ENCODE measurements around the gene TMTC2.
A peak's percentile ranks its signal among the peaks of the same experiment; 100 is the strongest.

Gene TMTC2

GRCh38 chr12:83039413-83039812 is 352.7 kb downstream of the TMTC2 start:
- H3K4me2 ChIP-seq (ENCODE audit: low read length): no peak overlapping the region
- H4K91ac ChIP-seq (ENCODE audit: low read depth, low read length): no peak overlapping the region
- H2AK5ac ChIP-seq (ENCODE audit: low read length): no peak overlapping the region
- H2BK120ac ChIP-seq (ENCODE audit: insufficient read depth, low read length, poor library complexity): no peak overlapping the region
- no peaks in the 10 kb centered on the region for H3K36me3 ChIP-seq (ENCODE audit: control insufficient read depth in 1 of 2, insufficient read depth in 2 of 2, low read length in 2 of 2)
- H3K23ac ChIP-seq (ENCODE audit: low read length): no peak overlapping the region
- no peak overlapping the region for H3K14ac ChIP-seq (ENCODE audit: low read length)
- H3K79me1 ChIP-seq (ENCODE audit: low read length): no peaks in the 10 kb centered on the region
- H4K12ac ChIP-seq (ENCODE audit: low read depth, low read length): no peak overlapping the region
- H3K79me2 ChIP-seq (ENCODE audit: control insufficient read depth, insufficient read depth, low read length, poor library complexity): no peaks in the 10 kb centered on the region
- DNase-seq: no peak
- H3K27ac ChIP-seq (ENCODE audit: low read depth, low read length): no peak overlapping the region
- no peak overlapping the region for H2AFZ ChIP-seq (ENCODE audit: insufficient read depth, low read length, poor library complexity)
- H3K4me1 ChIP-seq (ENCODE audit: control insufficient read depth in 1 of 2, insufficient read depth in 2 of 2, low read length in 2 of 2): peaks cover 0 to 8% of the 10 kb centered on the region in 2 experiments
- no peaks in the 10 kb centered on the region for H3K27me3 ChIP-seq (ENCODE audit: insufficient read depth, low read length)
- H4K8ac ChIP-seq (ENCODE audit: low read depth, low read length): no peak overlapping the region
- H3K9me3 ChIP-seq (ENCODE audit: insufficient read depth, low read depth, low read length): no peaks in the 10 kb centered on the region
- no peak overlapping the region for H2BK5ac ChIP-seq (ENCODE audit: low read depth, low read length, poor library complexity)
- no peak overlapping the region for H2BK12ac ChIP-seq (ENCODE audit: low read length)
- no peak overlapping the region for H3K18ac ChIP-seq (ENCODE audit: low read length)
- no CpG with 5 or more reads among the region's 2 CpGs for WGBS (ENCODE audit: extremely low coverage, insufficient coverage, insufficient read length)
- H3K9ac ChIP-seq (ENCODE audit: low read length): no peak overlapping the region
- no peak overlapping the region for H3K4ac ChIP-seq (ENCODE audit: low read depth, low read length)
- no peak overlapping the region for H3K4me3 ChIP-seq (ENCODE audit: low read depth, low read length)

GRCh38 chr12:83040339-83040738 is 353.6 kb downstream of the TMTC2 start:
- H3K14ac ChIP-seq (ENCODE audit: low read length): no peak overlapping the region
- no peak for DNase-seq
- peak overlapping the region; percentile 38 for H3K27ac ChIP-seq (ENCODE audit: low read depth, low read length)
- no peaks in the 10 kb centered on the region for H3K27me3 ChIP-seq (ENCODE audit: insufficient read depth, low read length)
- no peak overlapping the region for H4K91ac ChIP-seq (ENCODE audit: low read depth, low read length)
- no peak overlapping the region for H3K9ac ChIP-seq (ENCODE audit: low read length)
- H2BK12ac ChIP-seq (ENCODE audit: low read length): no peak overlapping the region
- H2BK5ac ChIP-seq (ENCODE audit: low read depth, low read length, poor library complexity): peak overlapping the region; percentile 21
- no peak overlapping the region for H3K23ac ChIP-seq (ENCODE audit: low read length)
- H3K4me3 ChIP-seq (ENCODE audit: low read depth, low read length): no peak overlapping the region
- H3K4me2 ChIP-seq (ENCODE audit: low read length): no peak overlapping the region
- H3K4me1 ChIP-seq (ENCODE audit: control insufficient read depth in 1 of 2, insufficient read depth in 2 of 2, low read length in 2 of 2): peaks cover 0 to 8% of the 10 kb centered on the region in 2 experiments
- no peaks in the 10 kb centered on the region for H3K36me3 ChIP-seq (ENCODE audit: control insufficient read depth in 1 of 2, insufficient read depth in 2 of 2, low read length in 2 of 2)
- H3K18ac ChIP-seq (ENCODE audit: low read length): no peak overlapping the region
- H3K79me1 ChIP-seq (ENCODE audit: low read length): no peaks in the 10 kb centered on the region
- H2AFZ ChIP-seq (ENCODE audit: insufficient read depth, low read length, poor library complexity): no peak overlapping the region
- no peaks in the 10 kb centered on the region for H3K9me3 ChIP-seq (ENCODE audit: insufficient read depth, low read depth, low read length)
- no peak overlapping the region for H2AK5ac ChIP-seq (ENCODE audit: low read length)
- no peak overlapping the region for H4K12ac ChIP-seq (ENCODE audit: low read depth, low read length)
- no peaks in the 10 kb centered on the region for H3K79me2 ChIP-seq (ENCODE audit: control insufficient read depth, insufficient read depth, low read length, poor library complexity)
- no peak overlapping the region for H4K8ac ChIP-seq (ENCODE audit: low read depth, low read length)
- H3K4ac ChIP-seq (ENCODE audit: low read depth, low read length): no peak overlapping the region
- H2BK120ac ChIP-seq (ENCODE audit: insufficient read depth, low read length, poor library complexity): no peak overlapping the region
- no CpG with 5 or more reads among the region's 4 CpGs for WGBS (ENCODE audit: extremely low coverage, insufficient coverage, insufficient read length)

GRCh38 chr12:83040991-83041390 is 354.3 kb downstream of the TMTC2 start:
- Histone ChIP-seq H3K4me2 (ENCODE audit: low read length) (no peak overlapping the region), H4K91ac (ENCODE audit: low read depth, low read length) (no peak overlapping the region), H3K14ac (ENCODE audit: low read length) (no peak overlapping the region), H3K4me3 (ENCODE audit: low read depth, low read length) (no peak overlapping the region), H4K8ac (ENCODE audit: low read depth, low read length) (no peak overlapping the region), H2BK5ac (ENCODE audit: low read depth, low read length, poor library complexity) (no peak overlapping the region), H3K79me1 (ENCODE audit: low read length) (no peaks in the 10 kb centered on the region), H2BK12ac (ENCODE audit: low read length) (no peak overlapping the region), H3K27ac (ENCODE audit: low read depth, low read length) (no peak overlapping the region), H2BK120ac (ENCODE audit: insufficient read depth, low read length, poor library complexity) (peak overlapping the region; percentile 33), H3K23ac (ENCODE audit: low read length) (no peak overlapping the region), H3K36me3 (ENCODE audit: control insufficient read depth in 1 of 2, insufficient read depth in 2 of 2, low read length in 2 of 2) (no peaks in the 10 kb centered on the region), H3K27me3 (ENCODE audit: insufficient read depth, low read length) (no peaks in the 10 kb centered on the region), H3K9ac (ENCODE audit: low read length) (no peak overlapping the region), H3K79me2 (ENCODE audit: control insufficient read depth, insufficient read depth, low read length, poor library complexity) (no peaks in the 10 kb centered on the region), H3K9me3 (ENCODE audit: insufficient read depth, low read depth, low read length) (no peaks in the 10 kb centered on the region), H3K4ac (ENCODE audit: low read depth, low read length) (no peak overlapping the region), H4K12ac (ENCODE audit: low read depth, low read length) (no peak overlapping the region), H3K18ac (ENCODE audit: low read length) (no peak overlapping the region), H2AFZ (ENCODE audit: insufficient read depth, low read length, poor library complexity) (no peak overlapping the region), H2AK5ac (ENCODE audit: low read length) (no peak overlapping the region), H3K4me1 (ENCODE audit: control insufficient read depth in 1 of 2, insufficient read depth in 2 of 2, low read length in 2 of 2) (peaks cover 0 to 8% of the 10 kb centered on the region in 2 experiments)
- DNase-seq: no peak
- WGBS (ENCODE audit: extremely low coverage, insufficient coverage, insufficient read length): no CpG with 5 or more reads among the region's 2 CpGs

GRCh38 chr12:83042441-83043200 is 355.9 kb downstream of the TMTC2 start:
- Histone ChIP-seq H3K9me3 (ENCODE audit: insufficient read depth, low read depth, low read length) (no peaks in the 10 kb centered on the region), H2BK5ac (ENCODE audit: low read depth, low read length, poor library complexity) (no peak overlapping the region), H3K79me1 (ENCODE audit: low read length) (no peaks in the 10 kb centered on the region), H3K27ac (ENCODE audit: low read depth, low read length) (peak overlapping the region; percentile 39), H2AK5ac (ENCODE audit: low read length) (no peak overlapping the region), H2BK120ac (ENCODE audit: insufficient read depth, low read length, poor library complexity) (no peak overlapping the region), H3K4me1 (ENCODE audit: control insufficient read depth in 1 of 2, insufficient read depth in 2 of 2, low read length in 2 of 2) (peaks cover 0 to 8% of the 10 kb centered on the region in 2 experiments), H3K27me3 (ENCODE audit: insufficient read depth, low read length) (no peaks in the 10 kb centered on the region), H3K36me3 (ENCODE audit: control insufficient read depth in 1 of 2, insufficient read depth in 2 of 2, low read length in 2 of 2) (no peaks in the 10 kb centered on the region), H2AFZ (ENCODE audit: insufficient read depth, low read length, poor library complexity) (no peak overlapping the region), H3K14ac (ENCODE audit: low read length) (no peak overlapping the region), H3K4ac (ENCODE audit: low read depth, low read length) (no peak overlapping the region), H3K4me2 (ENCODE audit: low read length) (no peak overlapping the region), H4K8ac (ENCODE audit: low read depth, low read length) (no peak overlapping the region), H3K9ac (ENCODE audit: low read length) (no peak overlapping the region), H4K91ac (ENCODE audit: low read depth, low read length) (no peak overlapping the region), H3K23ac (ENCODE audit: low read length) (no peak overlapping the region), H4K12ac (ENCODE audit: low read depth, low read length) (no peak overlapping the region), H3K79me2 (ENCODE audit: control insufficient read depth, insufficient read depth, low read length, poor library complexity) (no peaks in the 10 kb centered on the region), H2BK12ac (ENCODE audit: low read length) (no peak overlapping the region), H3K4me3 (ENCODE audit: low read depth, low read length) (no peak overlapping the region), H3K18ac (ENCODE audit: low read length) (no peak overlapping the region)
- no CpG with 5 or more reads among the region's 9 CpGs for WGBS (ENCODE audit: extremely low coverage, insufficient coverage, insufficient read length)
- peak in 1 of 2 donors; percentile 15 for DNase-seq
